ENCODE data around the gene PI4K2A.

GRCh38 chr10:97721871-97722780 is 81.7 kb downstream of the PI4K2A start:
- TF ChIP-seq CTCF (IDR thresholded peaks at IDR 0.05; ENCODE audit: low read length), result no peak
- no peak for TF ChIP-seq EZH2 (IDR thresholded peaks at IDR 0.05; ENCODE audit: borderline replicate concordance, low read length)
